Gastrocnemius medialis (tissue), 4 donors: ENCODE results near the gene OBI1. TPM values are rescaled to one million over a fixed set of nuclear protein-coding genes. Genes with fewer than 3 reads are reported as not detected.
"Not testable (repeated sequence)": the region's sequence is repeated elsewhere in the genome, so short reads cannot be mapped to it uniquely, and the experiment has no call there.

Experiments used
- ATAC-seq, 2 donors: fragments of 150-250 bp; one replicate each; pipeline ENCODE4 v1.9.1; 2016
- DNase-seq, 2 donors: peaks; one replicate each; pipeline ENCODE4 v3.0.0-alpha.2; 2019
- H3K27ac ChIP-seq, 4 donors: fragments of 200-600 bp; sonication (generic); 1 replicate in 1 of 4; 2 replicates in 3 of 4; pipeline ENCODE4 v1.5.1; 2016 to 2018; ENCODE audit warnings: mild to moderate bottlenecking in 2 of 4, moderate library complexity in 1 of 4
- H3K27me3 ChIP-seq, 3 donors: fragments of 200-600 bp; sonication (generic) in 2 of 3; 1 replicate in 1 of 3; 2 replicates in 2 of 3; pipeline versions ENCODE4 v1.5.1 to v1.6.0; 2016 to 2019; ENCODE audit warnings: mild to moderate bottlenecking in 1 of 3, moderate library complexity in 1 of 3
- H3K36me3 ChIP-seq, 2 donors: fragments of 200-600 bp; sonication (generic) in 1 of 2; one replicate each; pipeline ENCODE4 v1.5.1; 2017 to 2018
- H3K4me1 ChIP-seq, 2 donors: fragments of 200-600 bp; sonication (generic) in 1 of 2; one replicate each; pipeline ENCODE4 v1.5.1; 2016 to 2017; ENCODE audit warnings: mild to moderate bottlenecking in 2 of 2
- H3K4me3 ChIP-seq, 4 donors: fragments of 200-600 bp; sonication (generic) in 3 of 4; 1 replicate in 1 of 4; 2 replicates in 3 of 4; pipeline ENCODE4 v1.5.1; 2016 to 2019; ENCODE audit warnings: mild to moderate bottlenecking in 2 of 4
- H3K9me3 ChIP-seq, 3 donors: fragments of 200-600 bp; sonication (generic) in 2 of 3; 1 replicate in 1 of 3; 2 replicates in 2 of 3; pipeline ENCODE4 v1.5.1; 2016 to 2019
- CTCF ChIP-seq, 5 experiments: fragments of 450-650 bp in 3 of 5; fragments of 200-600 bp in 2 of 5; sonication (generic) in 2 of 5; IDR thresholded peaks in 4 of 5; conservative IDR thresholded peaks in 1 of 5; 1 replicate in 4 of 5; 2 replicates in 1 of 5; pipeline ENCODE4 v1.5.1; 2016 to 2019; ENCODE audit warnings: antibody characterized with exemption in 5 of 5, mild to moderate bottlenecking in 3 of 5, moderate library complexity in 3 of 5
- POLR2A ChIP-seq, 2 donors: fragments of 450-650 bp; IDR thresholded peaks; one replicate each; pipeline ENCODE4 v1.6.1; 2017; ENCODE audit warnings: antibody characterized with exemption in 2 of 2, mild to moderate bottlenecking in 2 of 2, moderate library complexity in 2 of 2
- in situ Hi-C, 4 donors: fragments of 200-750 bp; cut with MboI; loops; one replicate each; pipeline versions ENCODE4 v1.15.0 to v1.8.0; 2017; ENCODE audit warnings: low sequenced_read_pairs in 4 of 4
- intact Hi-C: fragments of 100-400 bp; cut with DNase I; formaldehyde crosslinking; loops from one replicate; pipeline ENCODE4 v1.15.1; 2023; ENCODE audit warnings: low total_unique reads
- total RNA-seq, 4 donors: library from RNA; depleted of rRNA; stranded (reverse); fragments of >200 nt; gene quantifications; one replicate each; pipeline versions ENCODE4 v1.1.0 to v1.2.3, GENCODE V29; 2016

OBI1 gene
- total RNA-seq, 4 donors from 2014 or later = 4.8 to 6.7 (median 5.8) TPM

- in situ Hi-C loops (no loop called here), intact Hi-C loops (loop anchor here (5.0 kb wide), 1 partner anchor 48 kb away; no protein-coding TSS in a partner anchor)
- Histone ChIP-seq H3K27me3 (no peaks in the 10 kb centered on the region), H3K27ac (peak overlapping the region in 2 of 4 donors; percentile 38 to 62), H3K36me3 (no peaks in the 10 kb centered on the region), H3K9me3 (no peaks in the 10 kb centered on the region), H3K4me1 (peaks cover 20 to 42% of the 10 kb centered on the region in 2 donors), H3K4me3 (no peak overlapping the region)
- no peak for DNase-seq
- ATAC-seq = no peak
- no peak for TF ChIP-seq CTCF (IDR thresholded peaks at IDR 0.05 in 4 of 5, conservative IDR thresholded peaks at IDR 0.05 in 1 of 5)
- no peak for TF ChIP-seq POLR2A (IDR thresholded peaks at IDR 0.05)
Observed at GRCh38 chr13:78655007-78655406, 3.9 kb downstream of the OBI1 start.

DNA sequence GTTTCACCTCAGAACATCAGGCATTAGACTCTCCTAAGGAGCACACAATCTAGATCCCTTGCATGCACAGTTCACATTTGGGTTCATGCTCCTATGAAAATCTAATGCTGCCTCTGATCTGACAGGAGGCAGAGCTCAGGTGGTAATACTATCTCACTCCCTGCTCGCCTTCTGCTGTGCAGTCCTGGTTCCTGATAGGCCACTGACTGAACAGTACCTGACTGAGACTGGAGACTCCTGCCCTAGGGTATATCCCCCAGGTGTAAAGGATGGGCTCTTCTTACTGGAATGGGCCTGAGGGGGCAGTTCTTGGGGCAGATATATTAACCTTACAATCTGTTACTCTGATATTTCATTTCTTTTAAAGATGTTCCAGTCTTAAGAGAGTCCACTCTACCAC is 6.3 kb downstream of the OBI1 start:
- intact Hi-C loops (no loop called here), in situ Hi-C loops (no loop called here)
- Histone ChIP-seq H3K4me3 (no peak overlapping the region), H3K27me3 (no peaks in the 10 kb centered on the region), H3K9me3 (no peaks in the 10 kb centered on the region), H3K4me1 (peaks cover 24 to 30% of the 10 kb centered on the region in 2 donors), H3K27ac (no peak overlapping the region), H3K36me3 (no peaks in the 10 kb centered on the region)
- no peak for DNase-seq
- no peak for ATAC-seq
- TF ChIP-seq CTCF (IDR thresholded peaks at IDR 0.05 in 4 of 5, conservative IDR thresholded peaks at IDR 0.05 in 1 of 5) (no peak), POLR2A (IDR thresholded peaks at IDR 0.05) (no peak)

- peaks cover 18 to 21% of the 10 kb centered on the region in 2 donors for H3K4me1 ChIP-seq
- in situ Hi-C loops (no loop called here), intact Hi-C loops (no loop called here)
- TF ChIP-seq POLR2A (IDR thresholded peaks at IDR 0.05) = no peak
- no peak for TF ChIP-seq CTCF (IDR thresholded peaks at IDR 0.05 in 4 of 5, conservative IDR thresholded peaks at IDR 0.05 in 1 of 5)
- no peaks in the 10 kb centered on the region for H3K36me3 ChIP-seq
- H3K4me3 ChIP-seq = no peak overlapping the region
- no peaks in the 10 kb centered on the region for H3K27me3 ChIP-seq
- no peak overlapping the region for H3K27ac ChIP-seq
- ATAC-seq (no peak), DNase-seq (no peak)
- no peaks in the 10 kb centered on the region for H3K9me3 ChIP-seq
Observed at GRCh38 chr13:78650717-78651083, 8.3 kb downstream of the OBI1 start.

DNA sequence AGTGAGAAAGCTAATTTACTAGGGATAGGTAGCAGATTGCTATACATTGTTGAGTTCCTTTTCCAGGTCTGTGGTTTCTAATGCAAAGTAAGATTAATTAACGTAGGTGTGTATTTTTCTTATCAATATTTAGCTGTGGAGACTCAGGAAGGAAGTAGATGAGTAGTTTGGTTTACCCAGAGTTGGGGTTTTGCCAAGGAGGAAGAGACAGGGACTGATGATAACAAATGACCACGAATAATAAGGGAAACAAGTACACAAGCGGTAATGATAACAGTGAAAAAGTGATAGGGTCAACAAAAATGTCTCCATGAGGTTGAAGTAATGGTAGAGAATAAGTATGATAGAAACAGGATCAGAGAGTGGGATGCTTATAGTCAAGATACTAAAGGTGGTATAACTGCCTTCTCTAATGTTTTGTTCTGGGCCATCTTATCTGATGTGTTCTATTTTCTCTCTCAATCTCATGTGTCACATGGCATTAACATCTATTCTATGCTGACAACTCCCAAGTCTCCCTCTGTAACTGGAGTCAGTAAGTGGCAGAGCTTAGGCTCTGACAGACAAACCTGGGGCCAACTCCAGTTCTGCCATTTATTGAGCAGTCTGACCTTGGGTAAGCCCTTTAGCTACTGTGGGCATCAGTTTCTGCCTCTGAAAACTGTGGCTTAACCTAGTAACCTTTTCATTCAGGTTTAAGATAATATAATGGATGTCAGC is 8.8 kb downstream of the OBI1 start:
- Histone ChIP-seq H3K4me1 (peaks cover 18 to 21% of the 10 kb centered on the region in 2 donors), H3K9me3 (no peaks in the 10 kb centered on the region), H3K27ac (no peak overlapping the region), H3K36me3 (no peaks in the 10 kb centered on the region), H3K4me3 (no peak overlapping the region), H3K27me3 (no peaks in the 10 kb centered on the region)
- ATAC-seq = no peak
- intact Hi-C loops = no loop called here
- in situ Hi-C loops = no loop called here
- DNase-seq = no peak
- TF ChIP-seq CTCF (IDR thresholded peaks at IDR 0.05 in 4 of 5, conservative IDR thresholded peaks at IDR 0.05 in 1 of 5) = no peak
- TF ChIP-seq POLR2A (IDR thresholded peaks at IDR 0.05) = no peak

- not testable (repeated sequence) for H3K27ac ChIP-seq
Observed at GRCh38 chr13:78647109-78647678, 11.8 kb downstream of the OBI1 start.

More at GRCh38 chr13:78647109-78647678, 11.8 kb downstream of the OBI1 start:
- H3K36me3 ChIP-seq, DNase-seq, H3K9me3 ChIP-seq, intact Hi-C loops, ATAC-seq, in situ Hi-C loops, H3K27me3 ChIP-seq, H3K4me3 ChIP-seq: not testable (repeated sequence)
- peaks cover 17 to 18% of the 10 kb centered on the region in 2 donors for H3K4me1 ChIP-seq
